HCT116 (cell line): ENCODE measurements around the gene NKX2-1. TPM values are rescaled to one million over a fixed set of nuclear protein-coding genes. Genes with fewer than 3 reads are reported as not detected.

Source experiments
- ATAC-seq: fragments of 200-7000 bp; cut with Tn5 transposase; 2 replicates; pipeline ENCODE4 v1.9.1; 2020; ENCODE audit warnings: mild to moderate bottlenecking, moderate library complexity
- BruUV-seq: library from RNA; stranded (reverse); fragments of 400-500 nt; replicated peaks from 2 replicates; lab custom pipeline; 2021; lab: Mats Ljungman, UMichigan
- CTCF ChIA-PET: fragments of 300-600 bp; sonication (Branson Sonifier 250); formaldehyde crosslinking; loops from one replicate; lab custom pipeline; 2021; ENCODE audit warnings: antibody characterized with exemption; lab: Charles Lee
- POLR2A ChIA-PET: fragments of 300-600, 350-600 bp; sonication (Branson Sonifier 250); formaldehyde crosslinking; loops from one replicate; lab custom pipeline; 2021; ENCODE audit warnings: antibody characterized with exemption; lab: Charles Lee
- RAD21 ChIA-PET, 2 experiments: fragments of 300-600 bp; sonication (Branson Sonifier 250); formaldehyde crosslinking; loops; one replicate each; lab custom pipeline; 2023; ENCODE audit warnings: low total read pairs in 2 of 2; ENCODE audit not compliant: uncharacterized antibody in 2 of 2, unreplicated experiment in 2 of 2, low non-redundant PET in 1 of 2; lab: Charles Lee
- DNase-seq: peaks from one replicate; pipeline ENCODE4 v3.0.0-alpha.2; 2010; ENCODE audit warnings: low read depth, low spot score
- H2AFZ ChIP-seq: fragments of 200-600 bp; shearing (Covaris generic), sonication (generic); 2 replicates; pipeline ENCODE4 v1.6.1; 2017; ENCODE audit warnings: low read depth, mixed run types, mixed read lengths, antibody characterized with exemption, low read length; ENCODE audit not compliant: poor library complexity, severe bottlenecking
- H3K27ac ChIP-seq: 2 replicates; pipeline ENCODE4 v1.5.1; 2012; ENCODE audit warnings: low read depth, low read length
- H3K27me3 ChIP-seq: fragments of 200-600 bp; sonication (generic); 2 replicates; pipeline ENCODE4 v1.6.1; 2016; ENCODE audit warnings: mixed run types, low read length, mixed read lengths; ENCODE audit not compliant: insufficient read depth
- H3K36me3 ChIP-seq, 2 experiments: fragments of 200-500 bp in 1 of 2; fragments of 200-600 bp in 1 of 2; sonication (Bioruptor generic) in 1 of 2; sonication (generic) in 1 of 2; 2 replicates each; pipeline versions ENCODE4 v1.5.1 to v1.6.1; 2014 to 2016; ENCODE audit warnings: low read length in 2 of 2, inconsistent platforms in 1 of 2, mixed read lengths in 1 of 2, mixed run types in 1 of 2; ENCODE audit not compliant: insufficient read depth in 2 of 2, control insufficient read depth in 1 of 2
- H3K4me1 ChIP-seq, 2 experiments: fragments of 200-600 bp in 1 of 2; sonication (generic) in 1 of 2; 2 replicates each; pipeline versions ENCODE4 v1.5.1 to v1.6.1; 2012 to 2017; ENCODE audit warnings: low read length in 2 of 2, inconsistent platforms in 1 of 2, mild to moderate bottlenecking in 1 of 2, mixed read lengths in 1 of 2, mixed run types in 1 of 2, moderate library complexity in 1 of 2; ENCODE audit not compliant: insufficient read depth in 2 of 2, control insufficient read depth in 1 of 2
- H3K4me2 ChIP-seq: fragments of 200-600 bp; sonication (generic); 2 replicates; pipeline ENCODE4 v1.6.1; 2017; ENCODE audit warnings: mixed run types, low read length, mixed read lengths
- H3K4me3 ChIP-seq, 2 experiments: fragments of 200-600 bp in 1 of 2; sonication (generic) in 1 of 2; replicated peaks in 1 of 2; 2 replicates each; pipeline ENCODE4 v1.5.1; 2011 to 2016; ENCODE audit warnings: low read length in 2 of 2, control low read depth in 1 of 2, low read depth in 1 of 2, mild to moderate bottlenecking in 1 of 2, mixed read lengths in 1 of 2, mixed run types in 1 of 2
- H3K79me2 ChIP-seq: fragments of 200-600 bp; sonication (generic); 2 replicates; pipeline ENCODE4 v1.6.1; 2017; ENCODE audit warnings: mild to moderate bottlenecking, mixed run types, low read length, moderate library complexity, mixed read lengths; ENCODE audit not compliant: insufficient read depth
- H3K9ac ChIP-seq: fragments of 200-600 bp; sonication (generic); 2 replicates; pipeline ENCODE4 v1.6.1; 2016; ENCODE audit warnings: low read length, mixed read lengths
- H3K9me2 ChIP-seq: fragments of 200-600 bp; sonication (generic), shearing (Covaris generic); 2 replicates; pipeline ENCODE4 v1.6.1; 2017; ENCODE audit warnings: mixed run types, mild to moderate bottlenecking, moderate library complexity; ENCODE audit not compliant: insufficient read depth
- H3K9me3 ChIP-seq, 2 experiments: fragments of 200-500 bp in 1 of 2; fragments of 200-600 bp in 1 of 2; sonication (Bioruptor generic) in 1 of 2; sonication (generic) in 1 of 2; 2 replicates each; pipeline ENCODE4 v1.6.1; 2014 to 2017; ENCODE audit warnings: low read length in 2 of 2, mixed read lengths in 2 of 2, inconsistent platforms in 1 of 2, low read depth in 1 of 2, mild to moderate bottlenecking in 1 of 2, mixed run types in 1 of 2, moderate library complexity in 1 of 2; ENCODE audit not compliant: control insufficient read depth in 1 of 2, insufficient read depth in 1 of 2
- H4K20me1 ChIP-seq: fragments of 200-600 bp; sonication (generic), shearing (Covaris generic); 2 replicates; pipeline ENCODE4 v1.6.1; 2017; ENCODE audit warnings: mixed run types, mild to moderate bottlenecking, moderate library complexity; ENCODE audit not compliant: insufficient read depth
- CEBPB ChIP-seq: IDR thresholded peaks from 2 replicates; pipeline ENCODE4 v1.6.1; 2012; ENCODE audit warnings: low read depth
- EGR1 ChIP-seq: IDR thresholded peaks from 2 replicates; pipeline ENCODE4 v1.6.1; 2012; ENCODE audit warnings: low read depth
- EZH2 ChIP-seq: fragments of 200-600 bp; sonication (generic); IDR thresholded peaks from 2 replicates; pipeline ENCODE4 v1.6.1; 2017; ENCODE audit warnings: antibody characterized with exemption, mixed run types
- EZH2phosphoT487 ChIP-seq: fragments of 200-600 bp; IDR thresholded peaks from 2 replicates; pipeline ENCODE4 v1.6.1; 2018; ENCODE audit warnings: antibody characterized with exemption, borderline replicate concordance
- POLR2A ChIP-seq: IDR thresholded peaks from 2 replicates; pipeline ENCODE4 v1.7.0; 2011; ENCODE audit warnings: borderline replicate concordance; ENCODE audit not compliant: insufficient read depth, insufficient read length; ENCODE audit errors: extremely low read depth
- POLR2AphosphoS5 ChIP-seq: IDR thresholded peaks from 2 replicates; pipeline ENCODE4 v1.6.1; 2011; ENCODE audit warnings: mild to moderate bottlenecking, low read depth, low read length, moderate library complexity
- RAD21 ChIP-seq: IDR thresholded peaks from 2 replicates; pipeline ENCODE4 v1.6.1; 2012; ENCODE audit warnings: low read depth, mild to moderate bottlenecking
- SIN3A ChIP-seq: IDR thresholded peaks from 2 replicates; pipeline ENCODE4 v1.6.1; 2012; ENCODE audit warnings: low read depth
- ZFX ChIP-seq: fragments of 450-650 bp; IDR thresholded peaks from 2 replicates; pipeline ENCODE4 v1.6.1; 2017
- intact Hi-C: fragments of 100-400 bp; cut with micrococcal nuclease; formaldehyde crosslinking; loops from 2 replicates; pipeline ENCODE4 v1.10.0; 2022
- total RNA-seq: library from RNA; stranded (reverse); gene quantifications from one replicate; pipeline ENCODE4 v1.2.1, GENCODE V29; 2021; ENCODE audit not compliant: unreplicated experiment
- TF ChIP-seq, protein P1 (sequence below): IDR thresholded peaks from 2 replicates; pipeline ENCODE4 v1.6.1; 2012
- TF ChIP-seq, protein P2 (sequence below), 3 experiments: fragments of 200-600 bp in 1 of 3; sonication (generic) in 1 of 3; IDR thresholded peaks in 2 of 3; conservative IDR thresholded peaks in 1 of 3; 2 replicates each; pipeline ENCODE4 v1.5.1; 2012 to 2017; ENCODE audit warnings: low read depth in 2 of 3, low read length in 2 of 3, antibody characterized with exemption in 1 of 3, borderline replicate concordance in 1 of 3, control low read depth in 1 of 3, mild to moderate bottlenecking in 1 of 3, mixed read lengths in 1 of 3, mixed run types in 1 of 3, moderate library complexity in 1 of 3; ENCODE audit not compliant: insufficient read depth in 1 of 3
- TF ChIP-seq, protein P3 (sequence below): IDR thresholded peaks from 2 replicates; pipeline ENCODE4 v1.6.1; 2011; ENCODE audit warnings: mild to moderate bottlenecking, low read length, moderate library complexity; ENCODE audit not compliant: insufficient replicate concordance; ENCODE audit errors: extremely low read depth
- TF ChIP-seq, protein P4 (sequence below): IDR thresholded peaks from 2 replicates; pipeline ENCODE4 v1.6.1; 2012
- TF ChIP-seq, protein P5 (sequence below): IDR thresholded peaks from 2 replicates; pipeline ENCODE4 v1.6.1; 2012; ENCODE audit warnings: low read depth

The NKX2-1 gene
- total RNA-seq, 1 experiment from 2014 or later, result 0.84 TPM

DNA sequence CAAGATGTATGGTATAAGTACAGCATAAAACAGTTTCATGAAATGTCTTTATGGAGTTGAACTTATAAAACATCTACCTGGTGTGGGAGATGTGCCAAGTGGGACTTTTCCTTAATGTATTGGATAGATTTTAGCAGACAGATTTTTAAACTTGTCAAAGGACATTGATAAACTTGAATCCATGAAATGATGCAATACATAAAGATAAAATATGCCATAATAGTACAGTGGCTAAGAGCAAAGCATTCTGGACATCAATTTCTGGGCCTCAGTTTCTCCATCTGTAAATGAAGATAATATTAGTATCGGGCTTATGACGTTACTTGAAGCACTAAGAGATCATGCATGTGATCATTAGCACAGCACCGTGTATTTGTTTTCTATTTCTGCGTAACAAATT is 45.4 kb downstream of the NKX2-1 start:
- no peak for TF ChIP-seq RAD21
- TF ChIP-seq, protein P1, sequence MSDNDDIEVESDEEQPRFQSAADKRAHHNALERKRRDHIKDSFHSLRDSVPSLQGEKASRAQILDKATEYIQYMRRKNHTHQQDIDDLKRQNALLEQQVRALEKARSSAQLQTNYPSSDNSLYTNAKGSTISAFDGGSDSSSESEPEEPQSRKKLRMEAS, result no peak
- TF ChIP-seq CEBPB, result no peak
- no peak for TF ChIP-seq EZH2phosphoT487
- TF ChIP-seq POLR2AphosphoS5, result no peak
- TF ChIP-seq, protein P2, sequence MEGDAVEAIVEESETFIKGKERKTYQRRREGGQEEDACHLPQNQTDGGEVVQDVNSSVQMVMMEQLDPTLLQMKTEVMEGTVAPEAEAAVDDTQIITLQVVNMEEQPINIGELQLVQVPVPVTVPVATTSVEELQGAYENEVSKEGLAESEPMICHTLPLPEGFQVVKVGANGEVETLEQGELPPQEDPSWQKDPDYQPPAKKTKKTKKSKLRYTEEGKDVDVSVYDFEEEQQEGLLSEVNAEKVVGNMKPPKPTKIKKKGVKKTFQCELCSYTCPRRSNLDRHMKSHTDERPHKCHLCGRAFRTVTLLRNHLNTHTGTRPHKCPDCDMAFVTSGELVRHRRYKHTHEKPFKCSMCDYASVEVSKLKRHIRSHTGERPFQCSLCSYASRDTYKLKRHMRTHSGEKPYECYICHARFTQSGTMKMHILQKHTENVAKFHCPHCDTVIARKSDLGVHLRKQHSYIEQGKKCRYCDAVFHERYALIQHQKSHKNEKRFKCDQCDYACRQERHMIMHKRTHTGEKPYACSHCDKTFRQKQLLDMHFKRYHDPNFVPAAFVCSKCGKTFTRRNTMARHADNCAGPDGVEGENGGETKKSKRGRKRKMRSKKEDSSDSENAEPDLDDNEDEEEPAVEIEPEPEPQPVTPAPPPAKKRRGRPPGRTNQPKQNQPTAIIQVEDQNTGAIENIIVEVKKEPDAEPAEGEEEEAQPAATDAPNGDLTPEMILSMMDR (IDR thresholded peaks at IDR 0.05 in 2 of 3, conservative IDR thresholded peaks at IDR 0.05 in 1 of 3; ENCODE audit: borderline replicate concordance in 1 of 3, insufficient read depth in 1 of 3, low read depth in 2 of 3, low read length in 2 of 3), result no peak
- TF ChIP-seq, protein P3, sequence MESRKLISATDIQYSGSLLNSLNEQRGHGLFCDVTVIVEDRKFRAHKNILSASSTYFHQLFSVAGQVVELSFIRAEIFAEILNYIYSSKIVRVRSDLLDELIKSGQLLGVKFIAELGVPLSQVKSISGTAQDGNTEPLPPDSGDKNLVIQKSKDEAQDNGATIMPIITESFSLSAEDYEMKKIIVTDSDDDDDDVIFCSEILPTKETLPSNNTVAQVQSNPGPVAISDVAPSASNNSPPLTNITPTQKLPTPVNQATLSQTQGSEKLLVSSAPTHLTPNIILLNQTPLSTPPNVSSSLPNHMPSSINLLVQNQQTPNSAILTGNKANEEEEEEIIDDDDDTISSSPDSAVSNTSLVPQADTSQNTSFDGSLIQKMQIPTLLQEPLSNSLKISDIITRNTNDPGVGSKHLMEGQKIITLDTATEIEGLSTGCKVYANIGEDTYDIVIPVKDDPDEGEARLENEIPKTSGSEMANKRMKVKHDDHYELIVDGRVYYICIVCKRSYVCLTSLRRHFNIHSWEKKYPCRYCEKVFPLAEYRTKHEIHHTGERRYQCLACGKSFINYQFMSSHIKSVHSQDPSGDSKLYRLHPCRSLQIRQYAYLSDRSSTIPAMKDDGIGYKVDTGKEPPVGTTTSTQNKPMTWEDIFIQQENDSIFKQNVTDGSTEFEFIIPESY, result no peak
- no peak for TF ChIP-seq EGR1
- TF ChIP-seq SIN3A, result no peak
- no peak for TF ChIP-seq ZFX
- TF ChIP-seq, protein P4, sequence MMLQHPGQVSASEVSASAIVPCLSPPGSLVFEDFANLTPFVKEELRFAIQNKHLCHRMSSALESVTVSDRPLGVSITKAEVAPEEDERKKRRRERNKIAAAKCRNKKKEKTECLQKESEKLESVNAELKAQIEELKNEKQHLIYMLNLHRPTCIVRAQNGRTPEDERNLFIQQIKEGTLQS, result no peak
- TF ChIP-seq EZH2, result no peak
- no peak for TF ChIP-seq POLR2A
- TF ChIP-seq, protein P5, sequence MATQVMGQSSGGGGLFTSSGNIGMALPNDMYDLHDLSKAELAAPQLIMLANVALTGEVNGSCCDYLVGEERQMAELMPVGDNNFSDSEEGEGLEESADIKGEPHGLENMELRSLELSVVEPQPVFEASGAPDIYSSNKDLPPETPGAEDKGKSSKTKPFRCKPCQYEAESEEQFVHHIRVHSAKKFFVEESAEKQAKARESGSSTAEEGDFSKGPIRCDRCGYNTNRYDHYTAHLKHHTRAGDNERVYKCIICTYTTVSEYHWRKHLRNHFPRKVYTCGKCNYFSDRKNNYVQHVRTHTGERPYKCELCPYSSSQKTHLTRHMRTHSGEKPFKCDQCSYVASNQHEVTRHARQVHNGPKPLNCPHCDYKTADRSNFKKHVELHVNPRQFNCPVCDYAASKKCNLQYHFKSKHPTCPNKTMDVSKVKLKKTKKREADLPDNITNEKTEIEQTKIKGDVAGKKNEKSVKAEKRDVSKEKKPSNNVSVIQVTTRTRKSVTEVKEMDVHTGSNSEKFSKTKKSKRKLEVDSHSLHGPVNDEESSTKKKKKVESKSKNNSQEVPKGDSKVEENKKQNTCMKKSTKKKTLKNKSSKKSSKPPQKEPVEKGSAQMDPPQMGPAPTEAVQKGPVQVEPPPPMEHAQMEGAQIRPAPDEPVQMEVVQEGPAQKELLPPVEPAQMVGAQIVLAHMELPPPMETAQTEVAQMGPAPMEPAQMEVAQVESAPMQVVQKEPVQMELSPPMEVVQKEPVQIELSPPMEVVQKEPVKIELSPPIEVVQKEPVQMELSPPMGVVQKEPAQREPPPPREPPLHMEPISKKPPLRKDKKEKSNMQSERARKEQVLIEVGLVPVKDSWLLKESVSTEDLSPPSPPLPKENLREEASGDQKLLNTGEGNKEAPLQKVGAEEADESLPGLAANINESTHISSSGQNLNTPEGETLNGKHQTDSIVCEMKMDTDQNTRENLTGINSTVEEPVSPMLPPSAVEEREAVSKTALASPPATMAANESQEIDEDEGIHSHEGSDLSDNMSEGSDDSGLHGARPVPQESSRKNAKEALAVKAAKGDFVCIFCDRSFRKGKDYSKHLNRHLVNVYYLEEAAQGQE, result no peak
- ChIA-PET RAD21 (no interaction called here), CTCF (no interaction called here), POLR2A (no interaction called here)
- Histone ChIP-seq H3K4me2 (no peak overlapping the region), H3K9me3 (no peaks in the 10 kb centered on the region), H3K27me3 (no peaks in the 10 kb centered on the region), H3K27ac (no peak overlapping the region), H2AFZ (no peak overlapping the region), H3K9me2 (no peaks in the 10 kb centered on the region), H3K4me1 (peaks cover 0 to 10% of the 10 kb centered on the region in 2 experiments; a peak in 2 of 4 replicates), H3K79me2 (no peaks in the 10 kb centered on the region), H3K36me3 (no peaks in the 10 kb centered on the region), H3K9ac (no peak overlapping the region), H4K20me1 (no peaks in the 10 kb centered on the region), H3K4me3 (no peak overlapping the region)
- intact Hi-C loops, result no loop called here
- DNase-seq (no peak), ATAC-seq (no peak)
- no TSS peak for BruUV-seq
